Measurements from ENCODE around the gene CD109.
"Not testable (repeated sequence)": the region's sequence is repeated elsewhere in the genome, so short reads cannot be mapped to it uniquely, and the experiment has no call there.

GRCh38 chr6:73844696-73845095 lies 148.7 kb downstream of the CD109 start:
- TF ChIP-seq, protein P1, sequence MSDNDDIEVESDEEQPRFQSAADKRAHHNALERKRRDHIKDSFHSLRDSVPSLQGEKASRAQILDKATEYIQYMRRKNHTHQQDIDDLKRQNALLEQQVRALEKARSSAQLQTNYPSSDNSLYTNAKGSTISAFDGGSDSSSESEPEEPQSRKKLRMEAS (IDR thresholded peaks at IDR 0.05) = not testable (repeated sequence)
- TF ChIP-seq USF2 (IDR thresholded peaks at IDR 0.05; ENCODE audit: low read length); TAF1 (IDR thresholded peaks at IDR 0.05; ENCODE audit: low read depth, low read length); CTCF (IDR thresholded peaks at IDR 0.05; ENCODE audit: control extremely low read depth in 1 of 3, insufficient read depth in 1 of 3, low read depth in 1 of 3, low read length in 3 of 3); POLR2AphosphoS5 (IDR thresholded peaks at IDR 0.05; ENCODE audit: low read depth, low read length); BCL11A (IDR thresholded peaks at IDR 0.05; ENCODE audit: low read depth in 2 of 2, low read length in 2 of 2); POLR2A (IDR thresholded peaks at IDR 0.05; ENCODE audit: control extremely low read depth in 1 of 2, low read depth in 2 of 2, low read length in 2 of 2); YY1 (IDR thresholded peaks at IDR 0.05; ENCODE audit: low read depth, low read length); RFX5 (IDR thresholded peaks at IDR 0.05; ENCODE audit: borderline replicate concordance, low read depth, low read length); SRF (IDR thresholded peaks at IDR 0.05; ENCODE audit: low read depth, low read length); EZH2 (IDR thresholded peaks at IDR 0.05; ENCODE audit: low read depth, low read length, severe bottlenecking); TEAD4 (IDR thresholded peaks at IDR 0.05; ENCODE audit: low read depth, low read length): not testable (repeated sequence)

Data from H1 (cell line).